ENCODE measurements around the gene NGEF.

Gene NGEF

DNA sequence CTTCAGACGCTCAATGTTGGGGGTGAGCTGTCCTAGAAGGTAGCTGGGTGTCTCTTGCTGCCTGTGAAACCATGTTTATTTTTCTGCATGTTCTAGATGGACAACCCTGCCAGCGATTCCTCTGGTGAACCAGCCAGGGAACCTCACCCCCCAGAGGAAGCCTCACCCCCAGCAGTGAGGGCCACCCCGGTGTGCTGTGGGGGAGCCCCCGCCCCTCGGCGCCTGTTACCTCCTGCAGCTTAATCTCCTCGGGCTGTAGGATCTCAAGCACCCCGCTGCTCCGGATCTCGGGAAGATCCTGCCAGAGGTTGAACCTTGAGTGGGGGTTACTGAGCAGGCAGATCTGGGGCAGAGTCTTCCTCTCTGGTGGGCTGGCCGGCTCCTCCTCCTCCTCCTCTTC lies 93.0 kb downstream of the NGEF start:
- H3K79me2 ChIP-seq (ENCODE audit: insufficient read depth, low read length): no peaks in the 10 kb centered on the region
- H3K27me3 ChIP-seq (ENCODE audit: low read length): no peaks in the 10 kb centered on the region
- no peaks in the 10 kb centered on the region for H3K36me3 ChIP-seq (ENCODE audit: low read length)
- H3K9ac ChIP-seq (ENCODE audit: low read length): no peak overlapping the region
- H3K4me3 ChIP-seq (ENCODE audit: insufficient read depth, low read length, poor library complexity, severe bottlenecking): no peak overlapping the region
- no peaks in the 10 kb centered on the region for H3K9me3 ChIP-seq (ENCODE audit: insufficient read depth, low read length)
- H2AFZ ChIP-seq (ENCODE audit: low read depth, low read length, severe bottlenecking): no peak overlapping the region
- H3K27ac ChIP-seq (ENCODE audit: low read depth, low read length): no peak overlapping the region
- no peaks in the 10 kb centered on the region for H4K20me1 ChIP-seq (ENCODE audit: low read depth, low read length)
- no peak overlapping the region for H3K4me2 ChIP-seq (ENCODE audit: low read depth, low read length, poor library complexity, severe bottlenecking)
- no peaks in the 10 kb centered on the region for H3K9me2 ChIP-seq (replicated peaks; ENCODE audit: insufficient read depth, low read length)
- TF ChIP-seq EZH2phosphoT487 (conservative IDR thresholded peaks at IDR 0.05; ENCODE audit: low read length): no peak
- TF ChIP-seq, protein P1, sequence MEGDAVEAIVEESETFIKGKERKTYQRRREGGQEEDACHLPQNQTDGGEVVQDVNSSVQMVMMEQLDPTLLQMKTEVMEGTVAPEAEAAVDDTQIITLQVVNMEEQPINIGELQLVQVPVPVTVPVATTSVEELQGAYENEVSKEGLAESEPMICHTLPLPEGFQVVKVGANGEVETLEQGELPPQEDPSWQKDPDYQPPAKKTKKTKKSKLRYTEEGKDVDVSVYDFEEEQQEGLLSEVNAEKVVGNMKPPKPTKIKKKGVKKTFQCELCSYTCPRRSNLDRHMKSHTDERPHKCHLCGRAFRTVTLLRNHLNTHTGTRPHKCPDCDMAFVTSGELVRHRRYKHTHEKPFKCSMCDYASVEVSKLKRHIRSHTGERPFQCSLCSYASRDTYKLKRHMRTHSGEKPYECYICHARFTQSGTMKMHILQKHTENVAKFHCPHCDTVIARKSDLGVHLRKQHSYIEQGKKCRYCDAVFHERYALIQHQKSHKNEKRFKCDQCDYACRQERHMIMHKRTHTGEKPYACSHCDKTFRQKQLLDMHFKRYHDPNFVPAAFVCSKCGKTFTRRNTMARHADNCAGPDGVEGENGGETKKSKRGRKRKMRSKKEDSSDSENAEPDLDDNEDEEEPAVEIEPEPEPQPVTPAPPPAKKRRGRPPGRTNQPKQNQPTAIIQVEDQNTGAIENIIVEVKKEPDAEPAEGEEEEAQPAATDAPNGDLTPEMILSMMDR (IDR thresholded peaks at IDR 0.05; ENCODE audit: insufficient read depth, low read length, poor library complexity, severe bottlenecking): no peak
- no peaks in the 10 kb centered on the region for H3F3A ChIP-seq (ENCODE audit: insufficient read depth)

DNA sequence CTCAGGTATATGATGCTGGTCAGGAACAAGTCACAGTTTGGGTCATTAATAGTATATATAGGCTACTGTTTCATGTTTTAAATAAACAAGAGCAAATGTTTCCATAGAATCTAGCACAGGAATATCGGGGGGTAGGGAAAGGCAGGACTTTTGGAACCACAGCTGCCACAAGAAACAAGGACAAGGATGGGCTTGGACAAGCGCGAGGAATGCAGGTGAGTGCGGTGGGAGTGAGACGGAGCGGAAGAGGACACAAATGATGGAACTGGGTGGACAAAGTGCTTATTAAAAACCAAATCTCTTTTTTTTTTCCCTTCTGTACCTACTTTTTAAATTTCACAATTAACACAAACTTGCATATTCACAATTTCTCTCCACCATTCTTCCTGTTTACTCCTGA lies 93.9 kb downstream of the NGEF start:
- no peak overlapping the region for H3K9ac ChIP-seq (ENCODE audit: low read length)
- no peaks in the 10 kb centered on the region for H4K20me1 ChIP-seq (ENCODE audit: low read depth, low read length)
- H3K27me3 ChIP-seq (ENCODE audit: low read length): no peaks in the 10 kb centered on the region
- H3K9me3 ChIP-seq (ENCODE audit: insufficient read depth, low read length): no peaks in the 10 kb centered on the region
- TF ChIP-seq, protein P1 (IDR thresholded peaks at IDR 0.05; ENCODE audit: insufficient read depth, low read length, poor library complexity, severe bottlenecking): no peak
- no peak for TF ChIP-seq EZH2phosphoT487 (conservative IDR thresholded peaks at IDR 0.05; ENCODE audit: low read length)
- H3K9me2 ChIP-seq (replicated peaks; ENCODE audit: insufficient read depth, low read length): no peaks in the 10 kb centered on the region
- H2AFZ ChIP-seq (ENCODE audit: low read depth, low read length, severe bottlenecking): no peak overlapping the region
- no peak overlapping the region for H3K4me2 ChIP-seq (ENCODE audit: low read depth, low read length, poor library complexity, severe bottlenecking)
- H3K36me3 ChIP-seq (ENCODE audit: low read length): no peaks in the 10 kb centered on the region
- no peaks in the 10 kb centered on the region for H3K79me2 ChIP-seq (ENCODE audit: insufficient read depth, low read length)
- H3K4me3 ChIP-seq (ENCODE audit: insufficient read depth, low read length, poor library complexity, severe bottlenecking): no peak overlapping the region
- no peaks in the 10 kb centered on the region for H3F3A ChIP-seq (ENCODE audit: insufficient read depth)
- no peak overlapping the region for H3K27ac ChIP-seq (ENCODE audit: low read depth, low read length)

DNA sequence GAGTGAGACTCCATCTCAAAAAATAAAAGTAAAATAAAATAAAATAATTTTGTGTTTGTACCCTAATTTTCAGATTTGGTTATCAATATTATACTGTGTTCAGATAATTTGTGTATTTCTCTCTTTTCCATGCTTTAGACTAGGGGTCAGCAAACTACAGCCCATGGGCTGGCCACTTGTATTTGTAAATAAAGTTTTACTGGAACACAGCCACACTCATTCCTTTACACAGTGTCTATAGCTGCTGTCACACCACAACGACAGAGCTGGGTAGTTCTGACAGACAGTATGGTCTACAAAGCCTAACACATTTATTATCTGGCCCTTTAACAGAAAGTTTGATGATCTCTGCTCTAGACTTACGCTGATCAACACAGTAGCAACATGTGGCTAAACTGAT lies 99.2 kb downstream of the NGEF start:
- H3K27me3 ChIP-seq (ENCODE audit: low read length): peaks cover 2% of the 10 kb centered on the region; the same call in 1 of the 2 replicates
- H3K9me3 ChIP-seq (ENCODE audit: insufficient read depth, low read length): 0 out of 2 replicates have a peak, but pooled peaks cover 5% of the 10 kb centered on the region
- H3K36me3 ChIP-seq (ENCODE audit: low read length): no peaks in the 10 kb centered on the region
- H3K9ac ChIP-seq (ENCODE audit: low read length): no peak overlapping the region
- H3K4me3 ChIP-seq (ENCODE audit: insufficient read depth, low read length, poor library complexity, severe bottlenecking): no peak overlapping the region
- no peaks in the 10 kb centered on the region for H3K79me2 ChIP-seq (ENCODE audit: insufficient read depth, low read length)
- no peaks in the 10 kb centered on the region for H3K9me2 ChIP-seq (replicated peaks; ENCODE audit: insufficient read depth, low read length)
- no peaks in the 10 kb centered on the region for H3F3A ChIP-seq (ENCODE audit: insufficient read depth)
- no peak overlapping the region for H3K27ac ChIP-seq (ENCODE audit: low read depth, low read length)
- H4K20me1 ChIP-seq (ENCODE audit: low read depth, low read length): no peaks in the 10 kb centered on the region
- TF ChIP-seq EZH2phosphoT487 (conservative IDR thresholded peaks at IDR 0.05; ENCODE audit: low read length): no peak
- TF ChIP-seq, protein P1 (IDR thresholded peaks at IDR 0.05; ENCODE audit: insufficient read depth, low read length, poor library complexity, severe bottlenecking): no peak
- no peak overlapping the region for H2AFZ ChIP-seq (ENCODE audit: low read depth, low read length, severe bottlenecking)
- no peak overlapping the region for H3K4me2 ChIP-seq (ENCODE audit: low read depth, low read length, poor library complexity, severe bottlenecking)

Data from SU-DHL-6 (cell line).